HG03060 (cell line): ENCODE measurements around the gene PKHD1.

Source experiments
- ATAC-seq: cut with Tn5 transposase; IDR thresholded peaks from one replicate; pipeline ENCODE4 v1.9.1; 2021; ENCODE audit warnings: low read depth, moderate number of reproducible peaks; ENCODE audit not compliant: unreplicated experiment

PKHD1 gene

GRCh38 chr6:51585264-51585663 lies 502.1 kb downstream of the PKHD1 start:
- ATAC-seq: no peak

GRCh38 chr6:51584163-51584562 lies 503.2 kb downstream of the PKHD1 start:
- no peak for ATAC-seq

GRCh38 chr6:51578994-51579393 lies 508.4 kb downstream of the PKHD1 start:
- ATAC-seq: no peak

- no peak for ATAC-seq
These were observed 509.1 kb downstream of the PKHD1 start for GRCh38 chr6:51578362-51578761.

- no peak for ATAC-seq
These were observed 513.4 kb downstream of the PKHD1 start for GRCh38 chr6:51574040-51574439.

- no peak for ATAC-seq
These were observed 516.2 kb downstream of the PKHD1 start for GRCh38 chr6:51571168-51571567.

GRCh38 chr6:51570168-51570921 lies 517.1 kb downstream of the PKHD1 start:
- ATAC-seq: no peak

GRCh38 chr6:51569594-51569993 lies 517.8 kb downstream of the PKHD1 start:
- no peak for ATAC-seq

- no peak for ATAC-seq
These were observed 518.6 kb downstream of the PKHD1 start for GRCh38 chr6:51568771-51569170.

GRCh38 chr6:51565472-51565871 lies 521.9 kb downstream of the PKHD1 start:
- ATAC-seq: no peak
